HEK293 (cell line): ENCODE data around the gene CAPNS2.

ENCODE experiments used
- CTCF ChIA-PET: fragments of 350-600 bp; formaldehyde crosslinking; extraction: SDS; loops from one replicate; lab custom pipeline; 2021; ENCODE audit warnings: antibody characterized with exemption; lab: Yijun Ruan, JAX
- POLR2A ChIA-PET: fragments of 300-600 bp; formaldehyde crosslinking; extraction: SDS; loops from one replicate; lab custom pipeline; 2020; ENCODE audit warnings: antibody characterized with exemption, inconsistent platforms; lab: Yijun Ruan, JAX
- H3K27ac ChIP-seq: fragments of 200-500 bp; sonication (Bioruptor generic); 2 replicates; pipeline ENCODE4 v1.5.1; 2014; ENCODE audit warnings: low read depth, low read length, control low read depth, inconsistent platforms; ENCODE audit errors: extremely low read depth
- H3K36me3 ChIP-seq, 2 experiments: fragments of 200-500 bp in 1 of 2; sonication (Bioruptor generic) in 1 of 2; 1 replicate in 1 of 2; 2 replicates in 1 of 2; pipeline ENCODE4 v1.5.1; 2014 to 2017; ENCODE audit warnings: inconsistent platforms in 2 of 2, low read length in 2 of 2; ENCODE audit not compliant: control insufficient read depth in 2 of 2, insufficient read depth in 1 of 2
- H3K4me1 ChIP-seq: fragments of 200-500 bp; sonication (Bioruptor generic); 2 replicates; pipeline ENCODE4 v1.5.1; 2014; ENCODE audit warnings: mild to moderate bottlenecking, low read length, inconsistent platforms; ENCODE audit not compliant: control insufficient read depth, insufficient read depth
- H3K4me3 ChIP-seq: 2 replicates; pipeline ENCODE4 v1.5.1; 2011; ENCODE audit warnings: low read depth, mild to moderate bottlenecking, control low read depth, low read length, moderate library complexity
- H3K9me3 ChIP-seq: fragments of 200-500 bp; sonication (Bioruptor generic); 2 replicates; pipeline ENCODE4 v1.5.1; 2014; ENCODE audit warnings: low read depth, low read length, inconsistent platforms; ENCODE audit not compliant: control insufficient read depth, insufficient read depth
- GLI4 ChIP-seq: fragments of 450-650 bp; formaldehyde crosslinking; IDR thresholded peaks from 2 replicates; pipeline ENCODE4 v1.5.1; 2016; ENCODE audit warnings: missing biosample characterization, missing genetic modification characterization
- KLF8 ChIP-seq: fragments of 450-650 bp; formaldehyde crosslinking; IDR thresholded peaks from 2 replicates; pipeline ENCODE4 v1.5.1; 2016; ENCODE audit warnings: missing biosample characterization, missing genetic modification characterization
- RBAK ChIP-seq: fragments of 450-650 bp; formaldehyde crosslinking; IDR thresholded peaks from 2 replicates; pipeline ENCODE4 v1.5.1; 2016; ENCODE audit warnings: missing biosample characterization, missing genetic modification characterization
- TRIM28 ChIP-seq: IDR thresholded peaks from 2 replicates; pipeline ENCODE4 v1.6.1; 2011; ENCODE audit warnings: low read length, control low read depth, borderline replicate concordance
- ZBTB1 ChIP-seq: fragments of 450-650 bp; formaldehyde crosslinking; IDR thresholded peaks from 2 replicates; pipeline ENCODE4 v1.5.1; 2016; ENCODE audit warnings: missing biosample characterization, missing genetic modification characterization
- ZBTB20 ChIP-seq: fragments of 450-650 bp; formaldehyde crosslinking; IDR thresholded peaks from 2 replicates; pipeline ENCODE4 v1.5.1; 2016; ENCODE audit warnings: missing biosample characterization, missing genetic modification characterization
- ZNF16 ChIP-seq: fragments of 450-650 bp; formaldehyde crosslinking; IDR thresholded peaks from 2 replicates; pipeline ENCODE4 v1.5.1; 2016; ENCODE audit warnings: low read depth, missing biosample characterization, missing genetic modification characterization
- ZNF2 ChIP-seq: fragments of 450-650 bp; formaldehyde crosslinking; IDR thresholded peaks from 2 replicates; pipeline ENCODE4 v1.5.1; 2016; ENCODE audit warnings: missing biosample characterization, missing genetic modification characterization
- ZNF292 ChIP-seq: fragments of 450-650 bp; formaldehyde crosslinking; IDR thresholded peaks from 2 replicates; pipeline ENCODE4 v1.5.1; 2016; ENCODE audit warnings: low read depth, missing biosample characterization, missing genetic modification characterization, borderline replicate concordance
- ZNF302 ChIP-seq: fragments of 450-650 bp; formaldehyde crosslinking; IDR thresholded peaks from 2 replicates; pipeline ENCODE4 v1.5.1; 2016; ENCODE audit warnings: missing biosample characterization, missing genetic modification characterization, low read depth
- ZNF324 ChIP-seq: fragments of 450-650 bp; formaldehyde crosslinking; IDR thresholded peaks from 2 replicates; pipeline ENCODE4 v1.5.1; 2016; ENCODE audit warnings: missing biosample characterization, missing genetic modification characterization
- ZNF366 ChIP-seq: fragments of 450-650 bp; formaldehyde crosslinking; conservative IDR thresholded peaks from 2 replicates; pipeline ENCODE4 v1.5.1; 2016; ENCODE audit warnings: missing biosample characterization, missing genetic modification characterization
- ZNF426 ChIP-seq: fragments of 450-650 bp; formaldehyde crosslinking; IDR thresholded peaks from 2 replicates; pipeline ENCODE4 v1.5.1; 2017; ENCODE audit warnings: missing biosample characterization, missing genetic modification characterization, mild to moderate bottlenecking, inconsistent platforms, moderate library complexity
- ZNF626 ChIP-seq: fragments of 450-650 bp; sonication (Bioruptor Pico); formaldehyde crosslinking; IDR thresholded peaks from 2 replicates; pipeline ENCODE4 v1.5.1; 2018; ENCODE audit warnings: missing biosample characterization, missing genetic modification characterization, inconsistent platforms
- ZNF76 ChIP-seq: fragments of 450-650 bp; formaldehyde crosslinking; IDR thresholded peaks from 2 replicates; pipeline ENCODE4; 2016; ENCODE audit warnings: low read depth, missing biosample characterization, missing genetic modification characterization, borderline replicate concordance
- ZSCAN23 ChIP-seq: fragments of 450-650 bp; formaldehyde crosslinking; IDR thresholded peaks from 2 replicates; pipeline ENCODE4 v1.5.1; 2016; ENCODE audit warnings: missing biosample characterization, missing genetic modification characterization
- TF ChIP-seq, protein P1 (sequence below): fragments of 450-650 bp; formaldehyde crosslinking; IDR thresholded peaks from 2 replicates; pipeline ENCODE4 v1.5.1; 2017; ENCODE audit warnings: missing biosample characterization, missing genetic modification characterization
- TF ChIP-seq, protein P2 (sequence below): fragments of 450-650 bp; formaldehyde crosslinking; IDR thresholded peaks from 2 replicates; pipeline ENCODE4 v1.5.0; 2017; ENCODE audit warnings: missing biosample characterization, missing genetic modification characterization, borderline replicate concordance
- TF ChIP-seq, protein P3 (sequence below): fragments of 450-650 bp; formaldehyde crosslinking; IDR thresholded peaks from 2 replicates; pipeline ENCODE4 v1.5.1; 2016; ENCODE audit warnings: missing biosample characterization, missing genetic modification characterization

Gene CAPNS2

DNA sequence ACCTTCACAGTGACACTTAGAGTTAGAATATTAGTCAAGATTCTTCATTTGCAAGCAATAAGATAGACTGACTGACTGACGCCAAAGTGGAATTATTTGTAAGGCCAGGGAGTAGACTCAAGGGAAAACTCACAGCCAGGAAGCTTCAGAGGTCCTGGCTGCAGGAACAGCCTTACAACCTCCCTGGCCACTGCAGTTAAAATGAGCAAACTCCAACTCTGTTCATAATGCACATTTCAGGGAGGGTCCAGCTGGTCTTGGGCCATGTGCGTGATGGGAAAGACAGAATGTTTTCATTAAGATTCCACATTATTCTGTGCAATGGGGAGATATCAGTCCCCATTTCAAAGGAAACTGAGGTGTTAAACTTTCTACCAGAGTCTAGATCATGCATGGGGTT lies 9.9 kb downstream of the CAPNS2 start (continued):
- TF ChIP-seq, protein P1, sequence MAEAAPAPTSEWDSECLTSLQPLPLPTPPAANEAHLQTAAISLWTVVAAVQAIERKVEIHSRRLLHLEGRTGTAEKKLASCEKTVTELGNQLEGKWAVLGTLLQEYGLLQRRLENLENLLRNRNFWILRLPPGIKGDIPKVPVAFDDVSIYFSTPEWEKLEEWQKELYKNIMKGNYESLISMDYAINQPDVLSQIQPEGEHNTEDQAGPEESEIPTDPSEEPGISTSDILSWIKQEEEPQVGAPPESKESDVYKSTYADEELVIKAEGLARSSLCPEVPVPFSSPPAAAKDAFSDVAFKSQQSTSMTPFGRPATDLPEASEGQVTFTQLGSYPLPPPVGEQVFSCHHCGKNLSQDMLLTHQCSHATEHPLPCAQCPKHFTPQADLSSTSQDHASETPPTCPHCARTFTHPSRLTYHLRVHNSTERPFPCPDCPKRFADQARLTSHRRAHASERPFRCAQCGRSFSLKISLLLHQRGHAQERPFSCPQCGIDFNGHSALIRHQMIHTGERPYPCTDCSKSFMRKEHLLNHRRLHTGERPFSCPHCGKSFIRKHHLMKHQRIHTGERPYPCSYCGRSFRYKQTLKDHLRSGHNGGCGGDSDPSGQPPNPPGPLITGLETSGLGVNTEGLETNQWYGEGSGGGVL: no peak
- TF ChIP-seq, all 188 proteins: peak for 0

DNA sequence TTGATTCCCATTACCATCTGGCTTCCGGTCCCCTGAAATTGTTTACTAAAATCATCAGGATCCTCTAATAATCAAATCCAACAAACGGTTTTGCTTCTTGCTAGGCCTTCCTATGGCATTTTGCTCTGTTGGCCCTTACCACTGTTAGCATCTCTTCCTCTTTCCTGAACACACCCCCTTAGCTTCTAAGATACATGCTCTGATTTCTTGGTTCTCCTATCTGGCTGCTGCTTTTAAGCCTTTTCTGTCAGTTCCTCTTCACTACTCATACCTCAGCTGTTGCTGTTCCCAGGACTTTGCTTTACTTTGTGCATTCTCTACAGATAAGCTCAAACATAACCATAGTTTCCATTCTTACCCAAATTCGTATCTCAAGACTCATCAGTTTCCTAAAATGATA lies 11.4 kb downstream of the CAPNS2 start:
- Histone ChIP-seq H3K4me3 (no peak overlapping the region), H3K9me3 (no peaks in the 10 kb centered on the region), H3K4me1 (no peaks in the 10 kb centered on the region), H3K27ac (no peak overlapping the region), H3K36me3 (peaks cover 0 to 20% of the 10 kb centered on the region in 2 experiments; a peak in 1 of 3 replicates)
- ChIA-PET POLR2A (no interaction called here), CTCF (no interaction called here)
- TF ChIP-seq ZNF324 (tag by site-specific recombination): no peak
- TF ChIP-seq ZNF366 (tag by site-specific recombination): no peak
- TF ChIP-seq ZSCAN23 (tag by site-specific recombination): no peak
- TF ChIP-seq ZNF2 (tag by site-specific recombination): no peak
- no peak for TF ChIP-seq TRIM28
- TF ChIP-seq, protein P2, sequence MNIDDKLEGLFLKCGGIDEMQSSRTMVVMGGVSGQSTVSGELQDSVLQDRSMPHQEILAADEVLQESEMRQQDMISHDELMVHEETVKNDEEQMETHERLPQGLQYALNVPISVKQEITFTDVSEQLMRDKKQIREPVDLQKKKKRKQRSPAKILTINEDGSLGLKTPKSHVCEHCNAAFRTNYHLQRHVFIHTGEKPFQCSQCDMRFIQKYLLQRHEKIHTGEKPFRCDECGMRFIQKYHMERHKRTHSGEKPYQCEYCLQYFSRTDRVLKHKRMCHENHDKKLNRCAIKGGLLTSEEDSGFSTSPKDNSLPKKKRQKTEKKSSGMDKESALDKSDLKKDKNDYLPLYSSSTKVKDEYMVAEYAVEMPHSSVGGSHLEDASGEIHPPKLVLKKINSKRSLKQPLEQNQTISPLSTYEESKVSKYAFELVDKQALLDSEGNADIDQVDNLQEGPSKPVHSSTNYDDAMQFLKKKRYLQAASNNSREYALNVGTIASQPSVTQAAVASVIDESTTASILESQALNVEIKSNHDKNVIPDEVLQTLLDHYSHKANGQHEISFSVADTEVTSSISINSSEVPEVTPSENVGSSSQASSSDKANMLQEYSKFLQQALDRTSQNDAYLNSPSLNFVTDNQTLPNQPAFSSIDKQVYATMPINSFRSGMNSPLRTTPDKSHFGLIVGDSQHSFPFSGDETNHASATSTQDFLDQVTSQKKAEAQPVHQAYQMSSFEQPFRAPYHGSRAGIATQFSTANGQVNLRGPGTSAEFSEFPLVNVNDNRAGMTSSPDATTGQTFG: no peak
- no peak for TF ChIP-seq ZBTB20 (tag by site-specific recombination)
- no peak for TF ChIP-seq ZNF302 (tag by site-specific recombination)
- TF ChIP-seq ZNF76 (tag by site-specific recombination): no peak
- no peak for TF ChIP-seq ZBTB1 (tag by site-specific recombination)
- TF ChIP-seq GLI4 (tag by site-specific recombination): no peak
- TF ChIP-seq ZNF426 (tag by site-specific recombination): no peak
- TF ChIP-seq, protein P3, sequence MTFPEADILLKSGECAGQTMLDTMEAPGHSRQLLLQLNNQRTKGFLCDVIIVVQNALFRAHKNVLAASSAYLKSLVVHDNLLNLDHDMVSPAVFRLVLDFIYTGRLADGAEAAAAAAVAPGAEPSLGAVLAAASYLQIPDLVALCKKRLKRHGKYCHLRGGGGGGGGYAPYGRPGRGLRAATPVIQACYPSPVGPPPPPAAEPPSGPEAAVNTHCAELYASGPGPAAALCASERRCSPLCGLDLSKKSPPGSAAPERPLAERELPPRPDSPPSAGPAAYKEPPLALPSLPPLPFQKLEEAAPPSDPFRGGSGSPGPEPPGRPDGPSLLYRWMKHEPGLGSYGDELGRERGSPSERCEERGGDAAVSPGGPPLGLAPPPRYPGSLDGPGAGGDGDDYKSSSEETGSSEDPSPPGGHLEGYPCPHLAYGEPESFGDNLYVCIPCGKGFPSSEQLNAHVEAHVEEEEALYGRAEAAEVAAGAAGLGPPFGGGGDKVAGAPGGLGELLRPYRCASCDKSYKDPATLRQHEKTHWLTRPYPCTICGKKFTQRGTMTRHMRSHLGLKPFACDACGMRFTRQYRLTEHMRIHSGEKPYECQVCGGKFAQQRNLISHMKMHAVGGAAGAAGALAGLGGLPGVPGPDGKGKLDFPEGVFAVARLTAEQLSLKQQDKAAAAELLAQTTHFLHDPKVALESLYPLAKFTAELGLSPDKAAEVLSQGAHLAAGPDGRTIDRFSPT (tag by site-specific recombination): no peak
- TF ChIP-seq KLF8: no peak
- TF ChIP-seq ZNF16: no peak

DNA sequence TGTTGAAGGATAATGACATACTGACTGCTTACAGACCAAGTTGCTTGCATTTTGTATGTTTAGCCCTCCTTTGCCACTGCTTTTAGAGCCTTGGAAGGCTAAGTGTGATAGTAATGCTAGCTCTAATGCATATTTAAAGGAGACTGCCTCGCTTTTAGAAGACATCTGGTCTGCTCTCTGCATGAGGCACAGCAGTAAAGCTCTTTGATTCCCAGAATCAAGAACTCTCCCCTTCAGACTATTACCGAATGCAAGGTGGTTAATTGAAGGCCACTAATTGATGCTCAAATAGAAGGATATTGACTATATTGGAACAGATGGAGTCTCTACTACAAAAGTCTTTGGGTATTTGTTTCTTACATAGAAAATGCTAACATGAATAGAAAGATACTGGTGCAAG lies 19.1 kb downstream of the CAPNS2 start:
- CTCF ChIA-PET: no interaction called here
- no peak overlapping the region for H3K27ac ChIP-seq
- POLR2A ChIA-PET: no interaction called here

More for the DNA sequence above, 19.1 kb downstream of the CAPNS2 start:
- Histone ChIP-seq H3K36me3 (peaks cover 0 to 3% of the 10 kb centered on the region in 2 experiments; a peak in 1 of 3 replicates), H3K9me3 (no peaks in the 10 kb centered on the region), H3K4me3 (no peak overlapping the region), H3K4me1 (no peaks in the 10 kb centered on the region)
- TF ChIP-seq ZSCAN23 (tag by site-specific recombination): no peak
- no peak for TF ChIP-seq RBAK (tag by site-specific recombination)
- no peak for TF ChIP-seq ZNF292 (tag by site-specific recombination)
- no peak for TF ChIP-seq ZNF626 (tag by site-specific recombination)
